Endothelial cell of umbilical vein (primary cell): ENCODE data around the gene ALDH2. TPM values are rescaled to one million over a fixed set of nuclear protein-coding genes. Genes with fewer than 3 reads are reported as not detected.

Source experiments
- BruUV-seq: library from RNA; stranded (reverse); fragments of 400-500 nt; replicated peaks from 2 replicates; lab custom pipeline; 2021; lab: Mats Ljungman, UMichigan
- CTCF ChIA-PET: fragments of 300-600, 350-600 bp; sonication (Branson Sonifier 250); formaldehyde crosslinking; loops from one replicate; lab custom pipeline; 2021; ENCODE audit warnings: antibody characterized with exemption, inconsistent platforms; lab: Charles Lee
- POLR2A ChIA-PET: fragments of 300-600, 350-600 bp; sonication (Branson Sonifier 250); formaldehyde crosslinking; loops from one replicate; lab custom pipeline; 2021; ENCODE audit warnings: antibody characterized with exemption, inconsistent platforms; lab: Charles Lee
- DNase-seq: peaks from one replicate; pipeline ENCODE4 v3.0.0-alpha.2; 2011; ENCODE audit warnings: low read depth, low spot score
- FAIRE-seq: peaks from 2 replicates; lab custom pipeline; 2011; peaks lifted over from hg19 to GRCh38; lab: Jason Lieb, UNC
- H2AFZ ChIP-seq: 2 replicates; pipeline ENCODE4 v1.6.0; 2012; ENCODE audit warnings: low read depth, low read length, control low read depth, inconsistent platforms
- H3K27ac ChIP-seq: 2 replicates; pipeline ENCODE4 v1.5.1; 2011; ENCODE audit warnings: low read depth, mild to moderate bottlenecking, control low read depth, low read length, moderate library complexity; ENCODE audit not compliant: insufficient read depth
- H3K27me3 ChIP-seq, 2 experiments: 2 replicates each; pipeline versions ENCODE4 v1.6.0 to v1.6.1; 2011; ENCODE audit warnings: low read length in 2 of 2, mixed read lengths in 1 of 2; ENCODE audit not compliant: control insufficient read depth in 2 of 2, insufficient read depth in 2 of 2
- H3K36me3 ChIP-seq, 2 experiments: 2 replicates in 1 of 2; 3 replicates in 1 of 2; pipeline ENCODE4 v1.5.1; 2011; ENCODE audit warnings: low read length in 2 of 2, mild to moderate bottlenecking in 1 of 2, moderate library complexity in 1 of 2; ENCODE audit not compliant: control insufficient read depth in 2 of 2, insufficient read depth in 2 of 2; ENCODE audit errors: extremely low read depth in 1 of 2
- H3K4me1 ChIP-seq: 3 replicates; pipeline ENCODE4 v1.5.1; 2011; ENCODE audit warnings: mild to moderate bottlenecking, low read length; ENCODE audit not compliant: control insufficient read depth, insufficient read depth; ENCODE audit errors: extremely low read depth
- H3K4me2 ChIP-seq: 2 replicates; pipeline ENCODE4 v1.6.1; 2011; ENCODE audit warnings: low read length, control low read depth, mixed read lengths; ENCODE audit not compliant: insufficient read depth
- H3K4me3 ChIP-seq, 3 experiments: fragments of 200-600 bp in 1 of 3; sonication (generic), shearing (Covaris generic) in 1 of 3; replicated peaks in 1 of 3; 2 replicates each; pipeline ENCODE4 v1.5.1; 2011 to 2016; ENCODE audit warnings: control low read depth in 3 of 3, low read length in 3 of 3, mild to moderate bottlenecking in 2 of 3, inconsistent platforms in 1 of 3, low read depth in 1 of 3, moderate library complexity in 1 of 3; ENCODE audit not compliant: insufficient read depth in 1 of 3
- H3K79me2 ChIP-seq: 2 replicates; pipeline ENCODE4 v1.6.0; 2012; ENCODE audit warnings: low read length, inconsistent platforms; ENCODE audit not compliant: control insufficient read depth, insufficient read depth
- H3K9ac ChIP-seq: replicated peaks from 2 replicates; pipeline ENCODE3; 2011; ENCODE audit warnings: low read length, control low read depth; ENCODE audit not compliant: insufficient read depth; ENCODE audit errors: extremely low read depth
- H3K9me1 ChIP-seq: replicated peaks from 3 replicates; pipeline ENCODE4 v1.6.0; 2011; ENCODE audit warnings: mild to moderate bottlenecking, low read length; ENCODE audit not compliant: control insufficient read depth, insufficient read depth; ENCODE audit errors: extremely low read depth
- H3K9me3 ChIP-seq: replicated peaks from 2 replicates; pipeline ENCODE4 v1.5.1; 2012; ENCODE audit warnings: low read length, inconsistent platforms; ENCODE audit not compliant: control insufficient read depth, insufficient read depth
- H4K20me1 ChIP-seq: replicated peaks from 2 replicates; pipeline ENCODE3; 2011; ENCODE audit warnings: mild to moderate bottlenecking, low read length; ENCODE audit not compliant: control insufficient read depth, insufficient read depth; ENCODE audit errors: extremely low read depth
- CTCF ChIP-seq, 2 donors: IDR thresholded peaks; 1 replicate in 1 of 2; 2 replicates in 1 of 2; pipeline ENCODE4 v1.5.1; 2011; ENCODE audit warnings: low read length in 2 of 2, mild to moderate bottlenecking in 2 of 2, moderate library complexity in 2 of 2, control low read depth in 1 of 2, inconsistent platforms in 1 of 2, low read depth in 1 of 2; ENCODE audit not compliant: insufficient read depth in 1 of 2; ENCODE audit errors: extremely low read depth in 1 of 2
- EZH2 ChIP-seq: IDR thresholded peaks from 2 replicates; pipeline ENCODE4 v1.6.1; 2012; ENCODE audit warnings: borderline replicate concordance, low read depth, mild to moderate bottlenecking, moderate library complexity, low read length, inconsistent platforms; ENCODE audit not compliant: severe bottlenecking
- FOS ChIP-seq: IDR thresholded peaks from 2 replicates; pipeline ENCODE4 v1.6.1; 2011; ENCODE audit warnings: mild to moderate bottlenecking, low read length, moderate library complexity, borderline replicate concordance; ENCODE audit not compliant: insufficient read depth
- GATA2 ChIP-seq: IDR thresholded peaks from 2 replicates; pipeline ENCODE4 v1.7.0; 2011; ENCODE audit warnings: low read depth, mild to moderate bottlenecking, moderate library complexity, mixed read lengths, low read length; ENCODE audit not compliant: insufficient read length, insufficient read depth
- JUN ChIP-seq: IDR thresholded peaks from 2 replicates; pipeline ENCODE4 v1.6.1; 2011; ENCODE audit warnings: borderline replicate concordance, low read depth; ENCODE audit not compliant: insufficient read length, insufficient read depth
- MAX ChIP-seq: IDR thresholded peaks from 2 replicates; pipeline ENCODE4 v1.6.1; 2011; ENCODE audit not compliant: insufficient read depth, insufficient read length
- MYC ChIP-seq: IDR thresholded peaks from one replicate; pipeline ENCODE4 v1.6.1; 2011; ENCODE audit warnings: mild to moderate bottlenecking, low read depth, low read length
- POLR2A ChIP-seq: IDR thresholded peaks from 2 replicates; pipeline ENCODE4 v1.6.1; 2012; ENCODE audit warnings: low read depth, mild to moderate bottlenecking, control low read depth, low read length
- POLR2AphosphoS5 ChIP-seq: IDR thresholded peaks from 2 replicates; pipeline ENCODE4 v1.6.1; 2012; ENCODE audit warnings: low read depth, mild to moderate bottlenecking, control low read depth, low read length, moderate library complexity; ENCODE audit not compliant: insufficient read depth
- dilution Hi-C: fragments of 300-500 bp; cut with MboI; formaldehyde crosslinking; loops from one replicate; pipeline ENCODE4 v1.15.0; 2019; ENCODE audit warnings: low sequenced_read_pairs; ENCODE audit not compliant: extremely low pct_ligation_motif_present
- intact Hi-C: fragments of 100-400 bp; cut with micrococcal nuclease; formaldehyde crosslinking; loops from one replicate; pipeline ENCODE4 v1.10.0; 2022
- polyA plus RNA-seq, 4 experiments: library from polyadenylated mRNA; depleted of rRNA in 3 of 4; stranded (reverse) in 3 of 4; unstranded in 1 of 4; fragments of >200 nt; gene quantifications; 2 replicates each; pipeline versions ENCODE4 v1.2.1 to v1.2.3, GENCODE V29; 2011 to 2012; ENCODE audit warnings: missing spikeins in 1 of 4
- total RNA-seq: library from RNA; stranded (reverse); gene quantifications from 2 replicates; pipeline ENCODE4 v1.2.3, GENCODE V29; 2021

The ALDH2 gene
- total and polyA plus RNA-seq, 2 donors (not counting 3 experiments of a cell fraction or from before 2014, with no cell fraction given): 69.5 to 86.5 TPM

- Histone ChIP-seq H3K4me1 (no peaks in the 10 kb centered on the region), H3K36me3 (no peaks in the 10 kb centered on the region), H3K9me3 (no peaks in the 10 kb centered on the region), H3K9ac (no peak overlapping the region), H3K4me2 (no peak overlapping the region), H3K9me1 (no peaks in the 10 kb centered on the region), H3K4me3 (no peak overlapping the region), H3K79me2 (no peaks in the 10 kb centered on the region), H2AFZ (no peak overlapping the region), H3K27ac (no peak overlapping the region), H3K27me3 (peaks cover 10 to 25% of the 10 kb centered on the region in 2 experiments), H4K20me1 (no peaks in the 10 kb centered on the region)
- ChIA-PET POLR2A (no interaction called here), CTCF (no interaction called here)
- DNase-seq: no peak
- dilution Hi-C loops (loop anchor here (25.0 kb wide), 1 partner anchor 131 kb away; the partner anchor contains the start of genes ACAD10 and BRAP), intact Hi-C loops (no loop called here)
- no TSS peak for BruUV-seq
- no peak for FAIRE-seq
- no peak for TF ChIP-seq JUN
- TF ChIP-seq CTCF (IDR thresholded peaks at IDR 0.05; ENCODE audit: extremely low read depth in 1 of 2, insufficient read depth in 1 of 2, low read depth in 1 of 2, low read length in 2 of 2): no peak
- TF ChIP-seq EZH2: no peak
- TF ChIP-seq FOS: no peak
- no peak for TF ChIP-seq MAX
- TF ChIP-seq GATA2: no peak
- no peak for TF ChIP-seq POLR2A
- TF ChIP-seq MYC: no peak
- no peak for TF ChIP-seq POLR2AphosphoS5
Observed at GRCh38 chr12:111818340-111818739, 51.6 kb downstream of the ALDH2 start.
